Astrocyte of the spinal cord (primary cell): ENCODE results near the gene LRRC51.
A peak's percentile ranks its signal among the peaks of the same experiment; 100 is the strongest.

Experiments
- DNase-seq: peaks from one replicate; pipeline ENCODE4 v3.0.0; 2011; ENCODE audit warnings: low read depth, low spot score
- H3K4me3 ChIP-seq: 2 replicates; pipeline ENCODE4 v1.5.1; 2011; ENCODE audit warnings: low read depth, mild to moderate bottlenecking, low read length, moderate library complexity
- in situ Hi-C: cut with HindIII; loops from 2 replicates; pipeline ENCODE4 v1.10.0; 2017; ENCODE audit warnings: low sequenced_read_pairs
- TF ChIP-seq, protein P1 (sequence below): IDR thresholded peaks from 2 replicates; pipeline ENCODE4 v1.5.1; 2012; ENCODE audit warnings: low read depth, mild to moderate bottlenecking, low read length, inconsistent platforms

The LRRC51 gene

DNA sequence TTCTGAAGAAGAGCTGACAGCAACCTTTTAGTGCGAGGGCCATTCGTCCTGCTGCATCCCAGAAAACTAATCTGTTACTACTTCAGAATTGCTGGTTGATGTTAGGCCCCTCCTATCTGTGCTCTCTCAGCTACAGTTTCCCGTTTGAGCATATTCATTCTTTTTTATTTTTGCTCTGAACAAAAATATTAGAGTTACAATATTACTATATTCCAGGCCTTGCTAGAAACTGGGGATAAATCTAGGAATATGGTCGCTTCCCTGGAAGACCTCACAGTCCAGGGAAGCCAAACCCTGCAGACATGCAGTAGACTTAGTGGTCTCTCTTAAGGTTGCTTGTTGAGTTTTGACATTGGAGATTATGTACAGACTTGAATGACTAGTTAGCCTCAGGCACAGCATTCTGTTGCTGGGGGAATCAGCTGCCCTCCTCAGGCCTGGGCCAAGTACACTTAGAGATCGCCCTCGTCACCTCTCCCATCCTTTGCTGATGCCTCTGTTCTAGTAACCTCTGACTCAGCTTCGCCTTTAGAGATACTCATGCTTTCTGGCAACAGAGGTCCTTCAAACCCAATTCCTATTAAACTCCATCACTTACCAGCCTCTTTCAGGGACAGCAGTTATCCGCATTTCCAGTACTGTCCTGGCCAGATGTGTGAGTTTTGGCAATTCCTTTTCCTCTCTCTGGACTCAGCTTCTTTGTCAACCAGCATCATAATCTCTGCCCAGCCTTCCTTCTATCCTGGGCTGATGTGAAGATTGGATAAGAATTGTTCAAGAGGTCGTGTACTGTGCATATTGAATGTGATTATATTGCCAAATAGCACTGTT lies 32.5 kb downstream of the LRRC51 start:
- H3K4me3 ChIP-seq, result peak overlapping the region; percentile 86
- in situ Hi-C loops, result no loop called here
- DNase-seq, result no peak
- TF ChIP-seq, protein P1, sequence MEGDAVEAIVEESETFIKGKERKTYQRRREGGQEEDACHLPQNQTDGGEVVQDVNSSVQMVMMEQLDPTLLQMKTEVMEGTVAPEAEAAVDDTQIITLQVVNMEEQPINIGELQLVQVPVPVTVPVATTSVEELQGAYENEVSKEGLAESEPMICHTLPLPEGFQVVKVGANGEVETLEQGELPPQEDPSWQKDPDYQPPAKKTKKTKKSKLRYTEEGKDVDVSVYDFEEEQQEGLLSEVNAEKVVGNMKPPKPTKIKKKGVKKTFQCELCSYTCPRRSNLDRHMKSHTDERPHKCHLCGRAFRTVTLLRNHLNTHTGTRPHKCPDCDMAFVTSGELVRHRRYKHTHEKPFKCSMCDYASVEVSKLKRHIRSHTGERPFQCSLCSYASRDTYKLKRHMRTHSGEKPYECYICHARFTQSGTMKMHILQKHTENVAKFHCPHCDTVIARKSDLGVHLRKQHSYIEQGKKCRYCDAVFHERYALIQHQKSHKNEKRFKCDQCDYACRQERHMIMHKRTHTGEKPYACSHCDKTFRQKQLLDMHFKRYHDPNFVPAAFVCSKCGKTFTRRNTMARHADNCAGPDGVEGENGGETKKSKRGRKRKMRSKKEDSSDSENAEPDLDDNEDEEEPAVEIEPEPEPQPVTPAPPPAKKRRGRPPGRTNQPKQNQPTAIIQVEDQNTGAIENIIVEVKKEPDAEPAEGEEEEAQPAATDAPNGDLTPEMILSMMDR, result no peak

DNA sequence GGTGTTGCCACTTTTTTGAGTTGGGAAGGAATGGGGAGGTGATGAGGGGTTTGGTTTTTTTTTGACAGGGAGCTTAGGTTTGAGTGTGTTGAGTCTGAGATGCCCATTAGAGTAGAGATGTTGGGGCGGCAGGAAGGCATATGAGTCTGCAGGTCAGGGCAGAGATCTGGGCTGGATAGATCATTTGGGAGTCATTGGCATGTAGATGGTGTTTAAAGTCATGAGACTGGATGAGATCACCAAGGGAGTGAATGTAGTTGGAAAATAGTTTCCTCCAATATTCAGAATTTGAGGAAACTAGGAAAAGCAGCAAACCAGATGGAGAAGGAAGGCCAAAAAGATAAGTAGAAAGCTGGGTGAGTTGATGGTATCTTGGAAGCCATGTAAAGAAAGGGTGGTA lies 33.9 kb downstream of the LRRC51 start:
- DNase-seq, result no peak
- TF ChIP-seq, protein P1, result no peak
- in situ Hi-C loops, result no loop called here
- no peak overlapping the region for H3K4me3 ChIP-seq

DNA sequence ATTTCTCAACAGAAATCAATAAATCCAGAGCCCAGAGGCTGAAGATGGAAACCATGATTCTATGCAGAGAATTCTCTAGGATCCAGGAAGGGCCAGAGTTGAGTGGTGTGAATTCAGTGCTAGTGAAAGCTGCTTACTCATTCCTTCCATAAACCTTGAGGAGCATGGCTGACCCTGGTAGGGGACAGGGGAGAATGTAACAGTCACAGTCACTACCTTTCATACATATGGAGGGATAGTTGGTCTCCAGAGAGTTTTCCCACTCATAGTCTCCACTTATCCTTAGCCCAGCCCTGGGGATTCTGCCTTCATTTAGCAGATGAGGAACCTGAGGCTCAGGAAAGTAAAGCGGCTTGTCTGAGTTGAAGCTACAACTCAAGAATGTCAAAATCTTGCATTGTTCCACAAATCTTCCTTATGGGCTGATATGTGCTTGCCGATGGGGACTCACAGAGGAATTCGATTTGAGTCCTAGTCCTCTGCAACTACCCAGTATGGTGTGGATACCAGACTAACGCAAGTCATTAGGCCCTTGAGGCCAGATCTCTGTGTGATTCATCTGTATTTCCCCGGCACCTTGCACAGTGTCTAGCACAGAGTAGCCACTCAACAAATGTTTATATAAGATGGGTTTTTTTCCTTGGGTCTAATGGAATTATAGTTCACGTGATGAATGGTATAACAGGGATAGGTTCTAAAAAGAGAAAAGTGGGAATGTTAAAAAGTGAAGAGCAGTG lies 35.5 kb downstream of the LRRC51 start:
- in situ Hi-C loops, result no loop called here
- DNase-seq, result no peak
- no peak overlapping the region for H3K4me3 ChIP-seq
- TF ChIP-seq, protein P1, result no peak

DNA sequence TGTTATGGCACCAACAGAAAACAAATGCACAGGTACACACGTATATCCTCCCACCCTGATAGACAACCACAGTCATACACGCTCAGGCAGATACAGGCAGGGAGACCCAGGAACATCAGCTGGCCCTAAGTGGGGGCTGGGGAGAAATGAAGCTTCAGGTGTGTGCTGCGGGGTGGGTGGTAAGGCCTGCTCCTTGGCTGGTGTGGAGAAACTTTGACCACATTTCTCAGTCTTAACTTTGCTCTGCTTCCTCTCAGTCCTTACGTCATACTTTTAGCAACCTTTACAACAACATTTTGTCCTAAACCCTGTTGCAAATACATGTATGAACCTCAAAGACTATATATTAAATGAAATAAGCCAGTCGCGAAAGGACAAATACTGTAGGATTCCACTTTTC lies 38.5 kb downstream of the LRRC51 start:
- no peak for DNase-seq
- TF ChIP-seq, protein P1, result no peak
- no peak overlapping the region for H3K4me3 ChIP-seq
- in situ Hi-C loops, result no loop called here

DNA sequence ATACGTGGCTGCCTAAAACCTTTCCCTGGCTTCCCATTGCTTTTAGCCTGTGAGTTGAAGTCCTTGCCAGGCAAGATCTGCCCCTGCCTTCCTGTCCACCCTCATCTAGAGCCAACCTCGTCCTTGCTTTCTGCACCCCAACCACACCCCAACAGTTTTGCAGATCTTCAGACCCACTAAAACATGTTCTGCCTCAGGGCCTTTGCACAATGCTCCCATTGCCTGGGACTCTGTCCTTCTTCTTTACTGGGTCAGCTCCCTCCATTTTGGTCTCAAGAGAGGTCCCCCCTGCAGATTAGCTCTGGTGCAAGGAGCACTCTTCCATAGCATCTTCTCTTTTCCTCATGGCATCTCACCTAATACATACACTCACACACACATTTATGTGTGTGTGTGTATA lies 40.3 kb downstream of the LRRC51 start:
- in situ Hi-C loops, result no loop called here
- no peak for DNase-seq
- no peak overlapping the region for H3K4me3 ChIP-seq
- TF ChIP-seq, protein P1, result no peak

DNA sequence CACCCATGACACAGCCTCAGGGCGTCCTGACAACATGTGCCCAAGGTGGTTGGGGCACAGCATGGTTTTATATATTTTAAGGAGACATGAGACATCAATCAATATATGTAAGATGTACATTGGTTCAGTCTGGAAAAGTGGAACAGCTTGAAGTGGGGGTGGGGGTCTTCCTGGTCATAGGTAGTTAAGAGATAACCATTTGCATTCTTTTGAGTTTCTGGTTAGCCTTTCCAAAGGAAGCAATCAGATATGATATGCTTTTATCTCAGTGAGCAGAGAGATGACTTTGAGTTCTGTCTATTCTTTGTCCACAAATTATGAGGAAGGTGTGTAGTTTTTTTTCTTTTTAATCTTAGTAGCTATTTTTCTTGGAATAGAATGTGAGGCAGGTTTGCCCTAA lies 42.0 kb downstream of the LRRC51 start:
- DNase-seq, result no peak
- TF ChIP-seq, protein P1, result no peak
- in situ Hi-C loops, result no loop called here
- no peak overlapping the region for H3K4me3 ChIP-seq
